Measurements from ENCODE around the gene PEX14.

PEX14 gene

DNA sequence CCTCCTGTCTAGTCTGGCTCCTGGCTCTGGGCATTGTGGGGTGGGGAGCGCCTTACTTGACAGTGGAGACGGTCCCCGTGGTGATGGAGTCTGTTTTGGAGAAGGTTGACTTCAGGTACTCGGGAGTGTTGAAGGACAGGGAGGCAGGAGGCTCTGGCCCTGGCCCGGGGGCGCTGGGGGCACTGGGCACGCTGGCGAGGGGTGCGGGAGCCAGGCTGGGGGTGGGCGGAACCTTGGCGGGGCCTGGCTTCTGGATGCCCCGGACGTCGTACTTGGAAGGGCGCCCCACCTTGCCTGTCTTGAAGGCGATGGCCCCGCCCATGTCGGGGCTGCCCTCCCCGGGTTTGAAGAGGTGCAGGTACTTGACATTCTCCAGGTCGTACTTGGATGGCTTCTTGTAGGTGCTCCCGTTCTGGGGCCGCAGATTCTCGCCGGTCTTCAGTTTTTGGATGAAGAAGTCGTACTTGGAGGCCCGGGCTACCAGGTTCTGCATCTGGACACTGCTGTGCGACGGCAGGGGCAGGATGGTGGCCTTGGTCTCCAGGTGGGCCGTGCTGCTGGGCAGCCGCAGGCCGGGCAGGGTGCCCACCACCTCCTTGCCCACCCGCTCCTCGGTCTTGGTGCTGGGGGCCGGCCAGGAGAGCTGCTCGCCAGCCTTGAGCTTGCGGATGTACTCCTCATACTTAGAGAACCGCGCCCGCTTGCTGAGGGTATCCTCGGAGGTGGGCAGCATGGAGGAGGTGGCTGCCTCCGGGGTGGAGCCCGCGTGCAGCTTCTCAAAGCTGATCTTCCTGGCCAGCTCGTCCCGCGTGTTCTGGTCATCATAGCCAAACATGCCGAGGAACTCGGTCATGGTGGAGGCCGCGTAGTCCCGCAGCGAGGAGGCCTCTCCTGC, 185.1 kb downstream of the PEX14 start:
- DNase-seq (ENCODE audit: insufficient read length, low spot score) (no peak), FAIRE-seq (no peak)
- no peak for TF ChIP-seq POLR2A (IDR thresholded peaks at IDR 0.05; ENCODE audit: low read depth, low read length)

DNA sequence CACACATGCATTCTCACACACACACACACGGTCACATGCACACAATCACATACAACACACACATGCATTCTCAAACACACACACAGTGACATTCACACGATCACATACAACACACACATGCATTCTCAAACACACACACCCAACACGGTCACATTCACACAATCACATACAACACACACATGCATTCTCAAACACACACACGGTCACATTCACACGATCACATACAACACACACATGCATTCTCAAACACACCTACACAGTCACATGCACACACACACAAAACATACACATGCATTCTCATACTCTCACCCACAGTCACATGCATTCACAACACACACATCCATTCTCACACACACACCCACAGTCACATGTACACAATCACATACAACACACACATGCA, 186.7 kb downstream of the PEX14 start:
- DNase-seq (ENCODE audit: insufficient read length, low spot score) (no peak), FAIRE-seq (no peak)
- TF ChIP-seq POLR2A (IDR thresholded peaks at IDR 0.05; ENCODE audit: low read depth, low read length) = no peak

DNA sequence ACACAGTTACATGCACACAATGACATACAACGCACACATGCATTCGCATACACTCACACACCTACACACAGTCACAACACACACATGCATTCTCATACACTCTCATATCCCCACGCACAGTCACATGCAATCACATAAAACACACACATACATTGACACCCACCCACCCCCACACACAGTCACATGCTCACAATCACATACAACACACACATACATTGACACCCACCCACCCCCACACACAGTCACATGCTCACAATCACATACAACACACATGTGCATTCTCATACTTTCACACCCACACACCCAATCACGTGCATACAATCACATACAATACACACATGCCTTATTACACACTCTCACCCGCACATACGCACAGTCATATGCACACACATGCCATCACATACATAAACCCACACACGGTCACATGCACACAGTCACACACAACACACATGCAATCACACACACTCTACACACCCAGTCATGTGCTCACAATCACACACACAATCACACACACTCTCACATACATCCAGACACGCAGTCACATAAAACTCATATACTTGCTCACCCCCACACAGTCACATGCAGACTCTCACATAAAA, 187.4 kb downstream of the PEX14 start:
- TF ChIP-seq POLR2A (IDR thresholded peaks at IDR 0.05; ENCODE audit: low read depth, low read length) = no peak
- FAIRE-seq = no peak

DNA sequence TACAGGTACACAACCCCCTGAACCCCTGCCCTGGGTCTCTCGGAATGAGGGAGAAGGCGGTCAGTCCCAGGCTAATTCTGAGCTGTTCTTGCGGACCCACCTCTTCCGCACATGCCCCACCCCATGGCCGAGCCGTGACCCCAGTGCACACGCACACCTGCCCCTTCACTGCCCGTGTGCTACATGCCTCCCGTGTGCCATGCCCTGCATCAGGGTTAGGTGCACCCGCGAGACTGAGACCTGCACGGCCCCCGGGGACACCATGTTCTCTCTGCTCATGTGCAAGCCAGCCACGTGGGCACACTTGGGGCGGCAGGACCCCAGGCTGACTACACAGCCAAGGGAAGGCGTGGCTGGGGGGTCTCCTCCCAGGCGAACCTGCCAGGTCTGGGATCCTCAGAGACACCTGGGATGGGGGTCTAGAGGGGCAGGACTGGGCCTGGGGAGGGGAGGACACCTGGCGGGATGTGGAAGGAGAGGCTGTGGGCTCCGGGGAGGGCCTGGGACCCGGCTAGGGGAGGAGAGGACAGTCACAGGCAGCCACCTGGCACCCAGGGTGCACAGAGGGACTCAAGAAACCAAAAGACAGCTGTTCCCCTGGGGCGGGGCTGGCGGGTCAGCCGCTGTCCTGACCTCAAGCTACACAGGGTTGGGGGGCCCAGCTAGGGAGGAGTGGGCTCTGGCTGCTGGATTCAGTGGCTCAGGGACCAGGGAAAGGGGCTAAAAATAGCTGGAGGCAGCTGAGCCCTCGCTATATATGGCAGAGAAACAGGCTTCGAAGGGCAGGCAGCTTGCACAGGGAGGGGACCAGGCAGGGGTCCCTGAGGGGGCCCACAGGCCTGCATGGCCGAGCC, 188.3 kb downstream of the PEX14 start:
- TF ChIP-seq POLR2A (IDR thresholded peaks at IDR 0.05; ENCODE audit: low read depth, low read length) = no peak
- DNase-seq (ENCODE audit: insufficient read length, low spot score) (no peak), FAIRE-seq (no peak)

More for the DNA sequence above, 187.4 kb downstream of the PEX14 start:
- DNase-seq (ENCODE audit: insufficient read length, low spot score) = no peak

GRCh38 chr1:10663678-10664035, 188.9 kb downstream of the PEX14 start:
- no peak for TF ChIP-seq POLR2A (IDR thresholded peaks at IDR 0.05; ENCODE audit: low read depth, low read length)
- no peak for FAIRE-seq
- no peak for DNase-seq (ENCODE audit: insufficient read length, low spot score)

DNA sequence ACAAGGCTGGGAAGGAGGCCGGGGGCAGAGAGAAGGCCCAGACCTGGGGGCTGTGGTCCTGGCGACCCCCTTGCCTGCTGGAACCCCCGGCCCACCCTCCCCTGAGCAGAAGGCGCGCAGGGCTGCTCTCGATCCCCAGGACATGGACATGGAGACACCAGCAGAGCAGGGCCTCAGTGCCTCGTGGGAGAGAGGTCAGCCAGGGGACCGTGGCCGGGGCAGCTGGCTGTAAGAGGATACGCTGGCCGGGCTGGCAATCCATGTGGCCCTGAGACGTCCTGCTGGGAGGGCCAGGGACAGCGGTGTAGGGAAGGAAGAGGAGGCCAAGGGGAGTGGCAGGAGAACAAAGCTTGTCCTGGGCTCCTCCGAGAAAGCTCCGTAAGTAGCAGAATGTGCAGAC, 189.5 kb downstream of the PEX14 start:
- FAIRE-seq (no peak), DNase-seq (ENCODE audit: insufficient read length, low spot score) (no peak)
- TF ChIP-seq POLR2A (IDR thresholded peaks at IDR 0.05; ENCODE audit: low read depth, low read length) = no peak

- no peak for DNase-seq (ENCODE audit: insufficient read length, low spot score)
- no peak for TF ChIP-seq POLR2A (IDR thresholded peaks at IDR 0.05; ENCODE audit: low read depth, low read length)
- no peak for FAIRE-seq
Observed at GRCh38 chr1:10665226-10665625, 190.5 kb downstream of the PEX14 start.

DNA sequence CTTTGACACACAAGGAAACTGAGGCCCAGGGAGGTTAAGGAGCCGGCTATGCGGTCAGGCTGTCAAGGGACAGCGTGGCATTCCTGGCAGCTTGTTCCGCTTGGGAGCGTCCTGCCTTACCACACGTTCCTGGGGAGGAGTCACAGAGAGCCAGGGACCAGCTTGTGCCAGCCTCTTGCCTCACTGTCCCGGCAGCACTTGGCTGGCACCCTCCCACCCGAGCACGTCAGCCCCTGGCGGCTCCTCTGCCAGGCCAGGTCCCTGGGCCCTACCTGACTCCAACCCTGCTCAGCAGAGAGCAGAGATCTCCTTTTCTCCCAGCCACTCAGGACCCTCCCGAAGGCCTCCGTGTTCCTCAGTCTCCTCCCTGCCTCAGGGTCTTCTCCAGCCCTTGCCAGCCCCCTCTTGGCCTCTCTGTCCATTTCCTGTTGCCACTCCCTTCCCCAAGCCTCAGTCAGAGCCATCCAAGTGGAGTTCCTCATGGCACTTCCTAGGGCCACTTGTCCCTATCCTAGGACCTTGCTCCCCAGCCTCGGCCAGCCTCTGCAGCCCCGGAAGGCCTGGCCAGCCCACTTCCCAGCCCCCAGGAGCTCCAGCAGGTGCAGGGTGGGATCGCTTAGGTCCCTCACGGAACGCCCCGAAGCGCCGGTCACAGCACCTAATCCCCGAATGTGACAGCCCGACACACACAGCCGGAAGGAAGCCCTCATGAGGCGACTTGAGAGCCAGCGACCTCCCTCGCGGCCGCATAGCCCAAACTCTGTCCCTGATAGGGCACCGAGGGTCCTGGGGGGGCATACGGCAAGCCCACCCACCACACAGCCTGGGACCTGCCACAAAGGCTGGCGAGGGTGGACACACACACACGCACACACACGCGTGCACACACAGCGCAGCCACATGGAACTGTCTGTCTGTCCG, 191.4 kb downstream of the PEX14 start:
- DNase-seq (ENCODE audit: insufficient read length, low spot score) (no peak), FAIRE-seq (no peak)
- TF ChIP-seq POLR2A (IDR thresholded peaks at IDR 0.05; ENCODE audit: low read depth, low read length) = no peak

GRCh38 chr1:10667861-10668761, 193.4 kb downstream of the PEX14 start:
- DNase-seq (ENCODE audit: insufficient read length, low spot score) (no peak), FAIRE-seq (no peak)
- TF ChIP-seq POLR2A (IDR thresholded peaks at IDR 0.05; ENCODE audit: low read depth, low read length) = no peak

DNA sequence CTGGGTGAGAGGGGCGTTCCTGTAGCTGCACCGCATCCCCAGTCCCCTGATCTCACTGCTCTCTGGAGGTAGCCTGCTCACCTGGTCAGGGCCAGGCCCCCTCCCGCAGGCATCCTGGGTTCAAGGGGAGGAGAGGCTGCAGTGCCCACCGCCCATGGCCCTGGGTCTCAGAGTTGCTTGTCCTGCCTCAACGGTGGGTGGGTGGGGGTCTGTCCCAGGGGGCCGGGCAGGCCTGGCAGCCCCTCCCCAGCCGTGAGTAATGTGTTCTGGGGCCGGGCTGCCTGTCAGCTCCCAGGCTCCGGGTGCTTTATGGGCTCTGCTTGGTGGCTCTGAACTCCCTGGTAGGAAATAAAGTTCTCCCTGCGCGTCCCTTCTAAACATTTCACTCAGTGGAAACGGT, 194.8 kb downstream of the PEX14 start:
- DNase-seq (ENCODE audit: insufficient read length, low spot score) = no peak
- TF ChIP-seq POLR2A (IDR thresholded peaks at IDR 0.05; ENCODE audit: low read depth, low read length) = no peak
- no peak for FAIRE-seq

GRCh38 chr1:10670190-10670589, 195.4 kb downstream of the PEX14 start:
- DNase-seq (ENCODE audit: insufficient read length, low spot score) = no peak
- no peak for TF ChIP-seq POLR2A (IDR thresholded peaks at IDR 0.05; ENCODE audit: low read depth, low read length)
- no peak for FAIRE-seq

GRCh38 chr1:10671090-10671489, 196.3 kb downstream of the PEX14 start:
- FAIRE-seq (no peak), DNase-seq (ENCODE audit: insufficient read length, low spot score) (no peak)
- no peak for TF ChIP-seq POLR2A (IDR thresholded peaks at IDR 0.05; ENCODE audit: low read depth, low read length)

All from H54 (cell line).